Measurements from ENCODE around the gene XRN1.
A peak's percentile ranks its signal among the peaks of the same experiment; 100 is the strongest.
"Not testable (repeated sequence)": the region's sequence is repeated elsewhere in the genome, so short reads cannot be mapped to it uniquely, and the experiment has no call there.

XRN1 gene

DNA sequence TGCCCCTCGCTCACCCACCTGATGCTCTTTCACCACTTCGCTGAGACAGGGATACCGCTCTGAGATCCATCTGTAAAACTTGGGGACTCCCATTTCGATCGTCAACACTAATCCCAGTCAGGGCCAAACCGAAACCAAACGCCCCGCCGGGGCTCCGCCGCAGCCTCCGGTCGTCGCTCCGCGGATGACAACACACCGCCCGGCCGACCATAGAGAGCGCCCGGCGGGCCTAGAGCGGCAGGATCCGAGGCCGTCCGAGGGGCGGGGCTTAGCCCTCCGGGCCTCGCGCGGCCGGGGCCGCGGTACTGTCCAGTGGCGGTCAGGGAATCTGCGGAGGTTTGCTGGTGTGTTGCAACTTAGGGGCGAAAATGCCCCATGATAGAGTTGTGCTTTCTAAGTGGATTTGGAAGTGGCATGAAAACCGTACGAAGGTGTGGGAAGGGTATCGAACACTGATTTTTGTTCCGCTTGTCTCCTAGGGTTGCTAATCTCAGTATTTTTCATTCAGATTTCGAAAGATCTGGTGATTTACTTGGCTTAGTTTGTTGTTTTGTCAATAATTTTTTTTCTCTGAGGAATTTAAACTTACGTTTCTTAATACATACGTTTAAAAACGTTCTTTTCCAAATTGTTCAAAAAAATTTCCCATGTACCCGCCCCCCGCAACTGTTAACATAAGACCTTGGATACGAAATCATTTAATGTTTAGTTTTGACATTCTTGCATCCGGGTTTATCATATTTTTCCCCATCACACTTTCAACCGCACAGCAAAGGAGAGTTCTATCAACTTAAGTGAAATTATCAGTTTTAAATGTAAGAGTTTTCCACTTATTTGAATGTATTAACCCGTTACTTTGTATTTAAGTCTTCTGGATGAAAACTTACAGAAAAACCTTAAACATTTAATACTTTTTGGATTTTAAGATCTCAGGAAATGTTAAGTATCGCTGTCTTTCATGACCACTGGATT, at the start of gene XRN1:
Gene XRN1, minus strand, starts transcription at position 186 of the 972 bp plus-strand sequence. Its CDS starts 93 bp downstream, at position 93.
- peak; percentile 90 for DNase-seq

GRCh38 chr3:142495103-142495502, 47.3 kb upstream of the XRN1 start:
- DNase-seq = no peak

GRCh38 chr3:142492184-142492583, 44.3 kb upstream of the XRN1 start:
- DNase-seq = no peak

- no peak for DNase-seq
Observed at GRCh38 chr3:142489572-142490323, 41.9 kb upstream of the XRN1 start.

DNA sequence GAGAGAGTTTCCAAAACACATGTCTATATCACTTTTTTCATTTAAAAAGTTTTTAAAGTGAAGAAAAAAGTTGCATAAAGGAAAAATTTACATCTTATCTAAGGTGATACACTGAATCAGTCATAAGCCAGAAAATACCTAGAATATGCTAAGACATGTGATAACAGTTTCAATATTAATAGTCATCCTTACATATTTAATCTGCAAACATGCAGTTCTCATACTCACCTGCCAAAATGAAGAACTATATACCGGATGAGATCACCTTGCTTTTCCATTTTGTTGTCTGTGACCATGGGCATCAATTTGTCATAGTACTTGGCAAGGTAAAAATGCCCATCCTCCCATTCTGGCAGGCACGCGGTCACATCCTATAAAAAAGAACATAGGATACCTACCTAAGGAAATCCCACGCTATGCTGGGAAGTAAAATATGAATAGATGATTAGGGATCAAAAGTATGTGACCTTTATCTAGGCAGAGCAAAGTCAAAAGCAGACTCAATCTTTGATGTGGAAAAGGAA, 37.1 kb upstream of the XRN1 start:
- no peak for DNase-seq

- DNase-seq = no peak
Observed at GRCh38 chr3:142481196-142481595, 33.4 kb upstream of the XRN1 start.

DNA sequence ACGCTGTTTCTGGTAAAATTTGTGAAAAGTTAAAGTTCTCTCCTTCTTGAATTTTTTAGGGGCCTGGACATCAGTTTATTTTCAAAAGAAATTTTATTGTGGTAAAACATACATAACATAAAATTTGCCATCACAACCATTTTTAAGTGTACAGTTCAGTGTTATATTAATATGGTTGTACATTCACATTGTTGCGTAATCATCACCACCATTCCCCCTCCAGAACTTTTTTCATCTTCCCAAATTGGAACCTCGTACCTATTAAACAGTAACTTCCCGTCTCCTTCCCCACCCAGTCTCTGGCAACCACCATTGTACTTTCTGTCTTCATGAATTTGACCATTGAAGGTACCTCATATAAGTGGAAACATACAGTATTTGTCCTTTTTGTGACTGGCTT, 23.0 kb upstream of the XRN1 start:
- no peak for DNase-seq

DNA sequence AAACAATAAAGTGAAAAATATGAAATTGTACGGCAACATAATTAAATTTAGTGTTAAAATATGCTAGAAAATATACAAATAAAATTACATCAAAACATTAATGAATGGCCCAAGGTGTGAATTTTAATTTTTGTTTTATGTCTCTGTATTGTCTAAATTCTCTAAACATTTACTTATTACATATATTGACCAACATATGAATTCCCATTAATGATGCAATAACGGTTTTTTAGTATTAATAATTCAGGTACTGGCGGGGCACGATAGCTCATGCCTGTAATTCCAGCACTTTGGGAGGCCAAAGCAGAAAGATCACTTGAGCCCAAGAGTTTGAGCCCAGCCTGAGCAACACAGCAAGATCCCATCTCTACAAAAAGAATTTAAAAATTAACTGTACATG, 20.6 kb upstream of the XRN1 start:
- no peak for DNase-seq

DNA sequence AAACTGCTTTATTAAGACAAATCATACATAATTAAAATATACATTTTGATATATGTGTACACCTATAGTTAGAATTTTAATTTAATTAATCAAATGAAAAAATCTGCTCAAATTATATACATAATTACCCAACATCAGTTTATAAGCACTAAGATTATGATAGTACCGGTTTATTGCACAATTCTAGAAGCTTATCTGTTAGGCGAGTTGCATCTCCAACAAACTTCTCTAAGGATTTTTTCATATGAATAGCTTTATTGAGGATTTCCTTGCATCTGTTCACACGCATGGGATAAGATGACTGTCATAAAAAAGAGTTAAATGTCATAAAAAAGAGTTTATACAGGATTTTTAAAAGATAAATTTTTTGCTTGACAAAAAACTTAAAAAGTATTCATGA, 19.9 kb upstream of the XRN1 start:
- DNase-seq = no peak

GRCh38 chr3:142460689-142461088, 12.9 kb upstream of the XRN1 start:
- no peak for DNase-seq

GRCh38 chr3:142459929-142460328, 12.1 kb upstream of the XRN1 start:
- DNase-seq = no peak

DNA sequence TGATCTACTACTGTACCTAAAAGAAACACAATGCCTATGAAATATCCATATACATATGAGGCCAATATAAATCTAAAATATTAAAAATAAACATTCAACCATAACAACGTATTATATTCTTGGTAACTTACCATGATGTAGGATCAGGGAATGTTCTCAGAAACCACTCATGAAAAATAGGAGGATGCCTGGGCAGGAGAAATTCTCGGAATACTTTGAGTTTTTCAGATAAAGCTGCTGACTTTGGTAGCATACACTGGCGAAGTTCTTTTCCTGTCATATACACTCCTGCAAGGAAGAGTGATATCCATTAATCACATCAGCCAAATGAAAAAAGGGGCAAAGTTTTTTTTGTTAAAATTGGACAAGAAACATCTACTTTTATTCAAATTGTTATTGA, 11.3 kb upstream of the XRN1 start:
- no peak for DNase-seq

GRCh38 chr3:142450881-142451280, 3.0 kb upstream of the XRN1 start:
- no peak for DNase-seq

DNA sequence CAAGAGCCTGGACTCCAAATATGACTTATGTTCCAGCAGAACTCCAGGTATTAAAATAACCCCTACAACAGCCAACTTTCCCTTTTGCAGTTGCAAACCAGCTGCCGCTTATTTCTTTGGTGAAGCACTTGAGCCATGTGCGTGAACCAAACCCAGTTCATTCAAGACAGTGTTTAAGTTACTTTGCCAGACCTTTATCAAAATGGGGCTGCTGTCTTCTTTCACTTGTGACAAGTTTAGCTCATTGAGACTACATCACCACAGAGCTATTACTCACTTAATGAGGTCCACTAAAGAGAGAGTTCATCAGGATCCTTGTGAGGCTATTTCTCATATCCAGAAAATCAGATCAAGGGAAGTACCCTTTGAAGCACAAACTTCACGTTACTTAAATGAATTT, 2.4 kb upstream of the XRN1 start:
- DNase-seq = no peak

GRCh38 chr3:142447301-142447851, 461 bp downstream of the XRN1 start:
- DNase-seq = no peak

- no peak for DNase-seq
Observed at GRCh38 chr3:142445816-142446254, 2.0 kb downstream of the XRN1 start.

DNA sequence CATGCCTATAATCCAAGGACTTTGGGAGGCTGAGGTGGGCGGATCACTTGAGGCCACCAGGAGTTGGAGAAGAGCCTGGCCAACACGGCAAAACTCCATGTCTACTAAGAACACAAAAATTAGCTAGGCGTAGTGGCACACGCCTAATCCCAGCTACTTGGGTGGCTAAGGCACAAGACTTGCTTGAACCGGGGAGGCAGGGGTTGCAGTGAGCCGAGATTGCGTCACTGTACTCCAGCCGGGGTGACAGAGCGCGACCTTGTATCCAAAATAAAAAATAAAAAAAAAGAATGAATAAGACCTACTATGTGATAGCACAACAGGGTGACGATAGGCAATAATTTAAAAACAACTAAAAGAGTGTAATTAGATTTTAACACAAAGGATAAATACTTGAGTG, 3.5 kb downstream of the XRN1 start:
- no peak for DNase-seq

- not testable (repeated sequence) for DNase-seq
Observed at GRCh38 chr3:142443060-142443459, 4.8 kb downstream of the XRN1 start.

- not testable (repeated sequence) for DNase-seq
Observed at GRCh38 chr3:142439499-142440220, 8.2 kb downstream of the XRN1 start.

DNA sequence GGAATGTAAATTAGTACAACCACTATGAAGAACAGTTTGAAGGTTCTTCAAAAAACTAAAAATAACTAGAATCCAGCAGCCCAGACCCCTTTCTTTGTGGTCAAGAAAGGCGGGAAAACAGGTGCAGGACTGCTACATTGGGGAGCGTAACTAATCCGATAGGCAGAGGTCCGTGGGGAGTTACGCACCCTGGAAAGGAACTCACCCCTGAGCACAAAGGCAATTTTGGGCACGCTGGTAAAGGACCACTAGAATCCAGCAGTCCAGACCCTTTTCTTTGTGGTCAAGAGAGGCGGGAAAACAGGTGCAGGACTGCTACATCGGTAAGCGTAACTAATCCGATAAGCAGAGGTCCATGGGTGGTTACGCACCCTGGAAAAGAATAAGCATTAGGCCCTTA, 9.7 kb downstream of the XRN1 start:
- DNase-seq = not testable (repeated sequence)

DNA sequence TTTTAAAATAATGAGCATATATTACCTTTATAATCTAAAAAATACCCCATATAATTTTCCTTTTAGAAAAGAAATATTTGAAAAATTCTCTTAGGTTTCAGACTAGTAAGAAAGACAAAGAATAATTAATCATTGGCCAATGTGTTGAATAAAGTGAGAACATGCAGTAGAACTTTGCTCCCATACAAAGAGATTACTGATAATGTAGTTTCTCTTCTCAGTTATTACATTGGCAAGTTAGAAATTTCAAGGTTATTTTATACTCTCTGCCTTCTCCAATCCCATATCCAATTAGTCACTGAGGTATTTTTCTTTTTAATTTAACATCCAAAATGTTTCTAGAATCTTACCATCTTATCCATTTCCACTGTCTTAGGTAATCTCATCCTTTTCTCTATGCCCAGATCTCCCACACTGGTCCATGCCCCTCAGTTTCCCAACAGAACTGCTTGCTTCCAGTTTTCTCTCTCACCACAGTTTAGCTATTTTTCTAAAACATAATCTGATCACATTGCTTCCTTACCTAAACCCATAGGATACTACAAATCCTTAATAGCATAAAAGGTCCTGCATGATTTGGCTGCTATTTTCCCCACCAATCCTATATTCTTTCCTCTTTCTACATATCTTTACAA, 10.8 kb downstream of the XRN1 start:
- DNase-seq = no peak

DNA sequence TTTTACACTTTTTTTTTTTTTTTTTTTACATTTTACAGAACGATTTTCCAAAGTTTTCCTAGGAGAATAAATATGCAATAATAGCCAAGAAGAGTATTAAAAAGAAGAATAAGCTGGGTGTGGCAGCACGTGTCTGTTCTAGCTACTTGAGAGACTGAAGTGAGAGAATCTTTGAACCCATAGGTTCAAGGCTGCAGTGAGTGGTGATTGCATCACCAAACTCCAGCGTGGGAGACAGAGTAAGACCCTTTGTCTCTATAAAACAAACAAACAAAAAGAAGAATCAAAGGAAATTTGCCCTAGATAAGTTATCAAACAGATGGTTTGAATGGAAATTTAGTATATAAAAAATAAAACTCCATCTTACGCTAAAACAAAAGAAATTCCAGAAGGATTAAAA, 13.3 kb downstream of the XRN1 start:
- DNase-seq = no peak

All from NCI-H1092 (cell line).